ENCODE measurements around the gene ABTB2. TPM values are rescaled to one million over a fixed set of nuclear protein-coding genes. Genes with fewer than 3 reads are reported as not detected.

Gene ABTB2
- polyA plus RNA-seq, 1 donor (not counting 4 experiments of a cell fraction or from before 2014, with no cell fraction given), result 1.0 TPM

DNA sequence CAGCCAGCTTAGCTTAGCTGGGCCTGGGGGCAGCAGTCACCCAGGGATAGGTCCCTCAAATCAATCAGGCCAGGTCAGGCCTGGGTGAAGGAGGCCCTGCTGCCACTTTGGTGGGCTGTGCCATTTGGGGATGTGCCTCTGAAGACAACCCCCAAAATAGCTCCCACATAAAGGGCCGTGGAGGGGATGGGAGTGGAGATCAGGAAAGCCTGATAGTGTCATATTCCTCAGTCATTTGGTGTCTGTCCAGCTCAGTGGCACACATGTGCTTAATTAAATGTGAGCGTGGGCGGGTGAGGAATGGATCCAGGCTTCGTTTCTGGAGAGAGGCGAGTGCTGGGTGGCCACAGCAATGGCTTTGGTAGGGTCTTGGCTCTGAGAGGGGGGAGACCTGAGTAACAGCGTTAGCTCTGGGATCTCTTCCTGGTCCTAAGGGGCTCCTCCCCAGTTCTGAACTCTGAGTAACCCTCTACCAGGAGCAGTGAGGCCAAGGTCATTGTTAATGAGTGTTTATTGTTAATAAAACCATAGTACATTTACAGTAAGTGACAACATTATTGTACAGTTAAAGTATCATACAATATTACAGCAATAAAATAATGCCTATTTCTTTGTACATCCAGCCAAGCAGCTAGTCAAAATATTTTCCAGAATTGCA lies 207.2 kb downstream of the ABTB2 start:
- TF ChIP-seq, protein P1, sequence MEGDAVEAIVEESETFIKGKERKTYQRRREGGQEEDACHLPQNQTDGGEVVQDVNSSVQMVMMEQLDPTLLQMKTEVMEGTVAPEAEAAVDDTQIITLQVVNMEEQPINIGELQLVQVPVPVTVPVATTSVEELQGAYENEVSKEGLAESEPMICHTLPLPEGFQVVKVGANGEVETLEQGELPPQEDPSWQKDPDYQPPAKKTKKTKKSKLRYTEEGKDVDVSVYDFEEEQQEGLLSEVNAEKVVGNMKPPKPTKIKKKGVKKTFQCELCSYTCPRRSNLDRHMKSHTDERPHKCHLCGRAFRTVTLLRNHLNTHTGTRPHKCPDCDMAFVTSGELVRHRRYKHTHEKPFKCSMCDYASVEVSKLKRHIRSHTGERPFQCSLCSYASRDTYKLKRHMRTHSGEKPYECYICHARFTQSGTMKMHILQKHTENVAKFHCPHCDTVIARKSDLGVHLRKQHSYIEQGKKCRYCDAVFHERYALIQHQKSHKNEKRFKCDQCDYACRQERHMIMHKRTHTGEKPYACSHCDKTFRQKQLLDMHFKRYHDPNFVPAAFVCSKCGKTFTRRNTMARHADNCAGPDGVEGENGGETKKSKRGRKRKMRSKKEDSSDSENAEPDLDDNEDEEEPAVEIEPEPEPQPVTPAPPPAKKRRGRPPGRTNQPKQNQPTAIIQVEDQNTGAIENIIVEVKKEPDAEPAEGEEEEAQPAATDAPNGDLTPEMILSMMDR (optimal IDR thresholded peaks at IDR 0.05 in 1 of 3, IDR thresholded peaks at IDR 0.05 in 1 of 3, conservative IDR thresholded peaks at IDR 0.05 in 1 of 3; ENCODE audit: extremely low read depth in 1 of 3, insufficient read depth in 2 of 3, low read length in 3 of 3), result no peak
- TF ChIP-seq EZH2 (IDR thresholded peaks at IDR 0.05; ENCODE audit: low read length), result no peak
- H3K9me1 ChIP-seq (ENCODE audit: control insufficient read depth, extremely low read depth, insufficient read depth, low read length), result no peaks in the 10 kb centered on the region
- peaks cover 42 to 44% of the 10 kb centered on the region in 2 experiments for H3K36me3 ChIP-seq (ENCODE audit: control insufficient read depth in 2 of 2, extremely low read depth in 1 of 2, insufficient read depth in 2 of 2, low read length in 2 of 2)

DNA sequence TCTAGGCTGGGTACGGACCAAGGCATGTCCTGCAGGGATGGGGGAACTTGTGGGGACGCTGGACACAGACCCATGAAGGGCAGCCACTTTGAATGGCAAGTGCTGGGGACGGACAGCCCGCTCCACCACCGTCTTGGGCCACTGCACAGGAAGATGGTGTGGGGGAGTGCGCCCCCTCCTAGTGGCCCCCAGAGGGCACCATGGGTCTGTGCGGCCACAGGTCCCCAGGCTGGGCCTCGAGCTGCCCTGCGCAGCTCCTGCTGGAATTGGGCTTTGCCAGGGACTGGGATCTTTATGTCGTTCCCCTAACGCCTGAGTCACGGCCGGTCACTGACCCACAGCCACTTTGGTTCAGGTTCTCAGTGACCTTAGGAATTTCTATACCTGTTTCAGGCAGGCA lies 208.0 kb downstream of the ABTB2 start:
- DNase-seq (ENCODE audit: low read depth, low spot score), result no peak
- Histone ChIP-seq H3K4me2 (ENCODE audit: control insufficient read depth, extremely low read depth, insufficient read depth, low read depth, low read length) (no peak overlapping the region), H3K9me1 (ENCODE audit: control insufficient read depth, extremely low read depth, insufficient read depth, low read length) (no peaks in the 10 kb centered on the region), H3K4me3 (ENCODE audit: control insufficient read depth in 2 of 3, extremely low read depth in 1 of 3, insufficient read depth in 2 of 3, low read depth in 1 of 3, low read length in 3 of 3) (no peak overlapping the region), H3K9ac (ENCODE audit: control insufficient read depth, extremely low read depth, insufficient read depth, low read length) (no peak overlapping the region), H3K79me2 (ENCODE audit: control insufficient read depth, insufficient read depth, low read length) (no peaks in the 10 kb centered on the region), H3K36me3 (ENCODE audit: control insufficient read depth in 2 of 2, extremely low read depth in 1 of 2, insufficient read depth in 2 of 2, low read length in 2 of 2) (peaks cover 41 to 47% of the 10 kb centered on the region in 2 experiments), H2AFZ (ENCODE audit: control insufficient read depth, low read length) (no peak overlapping the region), H3K4me1 (ENCODE audit: control insufficient read depth, extremely low read depth, insufficient read depth, low read length) (no peaks in the 10 kb centered on the region), H4K20me1 (ENCODE audit: control insufficient read depth, extremely low read depth, insufficient read depth, low read length) (no peaks in the 10 kb centered on the region), H3K27ac (ENCODE audit: control insufficient read depth, insufficient read depth, low read length) (no peak overlapping the region), H3K27me3 (ENCODE audit: control insufficient read depth, extremely low read depth, insufficient read depth, low read length) (no peaks in the 10 kb centered on the region), H3K9me3 (ENCODE audit: control insufficient read depth, low read depth, low read length) (no peaks in the 10 kb centered on the region)
- no peak for FAIRE-seq
- TF ChIP-seq EZH2 (IDR thresholded peaks at IDR 0.05; ENCODE audit: low read length), result no peak
- TF ChIP-seq, protein P1 (optimal IDR thresholded peaks at IDR 0.05 in 1 of 3, IDR thresholded peaks at IDR 0.05 in 1 of 3, conservative IDR thresholded peaks at IDR 0.05 in 1 of 3; ENCODE audit: extremely low read depth in 1 of 3, insufficient read depth in 2 of 3, low read length in 3 of 3), result peak; percentile 17 to 45 (median 22)
- dilution Hi-C loops (cut with MboI; ENCODE audit: extremely low pct_ligation_motif_present, low sequenced_read_pairs), result no loop called here

More for the DNA sequence above, 207.2 kb downstream of the ABTB2 start:
- DNase-seq (ENCODE audit: low read depth, low spot score) (no peak), FAIRE-seq (no peak)
- Histone ChIP-seq H3K27ac (ENCODE audit: control insufficient read depth, insufficient read depth, low read length) (no peak overlapping the region), H3K4me1 (ENCODE audit: control insufficient read depth, extremely low read depth, insufficient read depth, low read length) (no peaks in the 10 kb centered on the region), H3K9ac (ENCODE audit: control insufficient read depth, extremely low read depth, insufficient read depth, low read length) (no peak overlapping the region), H3K9me3 (ENCODE audit: control insufficient read depth, low read depth, low read length) (no peaks in the 10 kb centered on the region), H3K27me3 (ENCODE audit: control insufficient read depth, extremely low read depth, insufficient read depth, low read length) (no peaks in the 10 kb centered on the region), H3K4me2 (ENCODE audit: control insufficient read depth, extremely low read depth, insufficient read depth, low read depth, low read length) (no peak overlapping the region), H3K79me2 (ENCODE audit: control insufficient read depth, insufficient read depth, low read length) (no peaks in the 10 kb centered on the region), H2AFZ (ENCODE audit: control insufficient read depth, low read length) (no peak overlapping the region), H4K20me1 (ENCODE audit: control insufficient read depth, extremely low read depth, insufficient read depth, low read length) (no peaks in the 10 kb centered on the region), H3K4me3 (ENCODE audit: control insufficient read depth in 2 of 3, extremely low read depth in 1 of 3, insufficient read depth in 2 of 3, low read depth in 1 of 3, low read length in 3 of 3) (no peak overlapping the region)
- dilution Hi-C loops (cut with MboI; ENCODE audit: extremely low pct_ligation_motif_present, low sequenced_read_pairs), result no loop called here

Measured in keratinocyte (primary cell).